Astrocyte of the spinal cord (primary cell): Measurements from ENCODE around the gene DPP10.

Source experiments
- DNase-seq: peaks from one replicate; pipeline ENCODE4 v3.0.0; 2011; ENCODE audit warnings: low read depth, low spot score
- H3K4me3 ChIP-seq: 2 replicates; pipeline ENCODE4 v1.5.1; 2011; ENCODE audit warnings: low read depth, mild to moderate bottlenecking, low read length, moderate library complexity
- in situ Hi-C: cut with HindIII; loops from 2 replicates; pipeline ENCODE4 v1.10.0; 2017; ENCODE audit warnings: low sequenced_read_pairs
- TF ChIP-seq, protein P1 (sequence below): IDR thresholded peaks from 2 replicates; pipeline ENCODE4 v1.5.1; 2012; ENCODE audit warnings: low read depth, mild to moderate bottlenecking, low read length, inconsistent platforms

DPP10 gene

DNA sequence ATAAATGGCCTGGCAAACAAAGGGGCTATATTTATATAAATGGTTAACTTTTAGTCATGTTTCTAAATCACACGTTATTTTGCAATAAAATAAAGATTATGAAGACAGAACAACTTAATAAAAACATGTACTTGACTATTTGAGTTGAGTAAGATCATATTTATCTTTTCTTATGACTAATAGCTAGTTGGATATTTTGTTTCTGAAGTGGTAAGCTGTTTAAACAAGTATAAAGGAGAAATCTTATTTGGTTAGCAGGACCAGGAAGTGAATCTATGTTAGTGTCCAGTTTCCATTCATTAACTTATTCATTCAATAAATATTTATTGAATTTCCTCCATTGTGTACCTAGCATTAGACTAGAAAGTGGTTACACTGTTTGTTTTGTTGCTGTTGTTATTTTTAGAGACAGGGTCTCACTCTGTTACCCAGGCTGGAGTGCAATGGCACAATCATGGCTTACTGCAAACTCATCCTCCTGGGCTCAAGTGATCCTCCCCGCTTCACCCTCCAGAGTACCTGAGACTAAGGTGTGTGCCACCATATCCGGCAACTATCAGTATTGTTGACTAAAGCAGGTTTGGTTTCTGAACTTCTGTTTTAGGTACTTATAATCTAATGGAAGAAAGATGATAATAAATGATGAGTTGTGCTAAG, 312.6 kb downstream of the DPP10 start:
- TF ChIP-seq, protein P1, sequence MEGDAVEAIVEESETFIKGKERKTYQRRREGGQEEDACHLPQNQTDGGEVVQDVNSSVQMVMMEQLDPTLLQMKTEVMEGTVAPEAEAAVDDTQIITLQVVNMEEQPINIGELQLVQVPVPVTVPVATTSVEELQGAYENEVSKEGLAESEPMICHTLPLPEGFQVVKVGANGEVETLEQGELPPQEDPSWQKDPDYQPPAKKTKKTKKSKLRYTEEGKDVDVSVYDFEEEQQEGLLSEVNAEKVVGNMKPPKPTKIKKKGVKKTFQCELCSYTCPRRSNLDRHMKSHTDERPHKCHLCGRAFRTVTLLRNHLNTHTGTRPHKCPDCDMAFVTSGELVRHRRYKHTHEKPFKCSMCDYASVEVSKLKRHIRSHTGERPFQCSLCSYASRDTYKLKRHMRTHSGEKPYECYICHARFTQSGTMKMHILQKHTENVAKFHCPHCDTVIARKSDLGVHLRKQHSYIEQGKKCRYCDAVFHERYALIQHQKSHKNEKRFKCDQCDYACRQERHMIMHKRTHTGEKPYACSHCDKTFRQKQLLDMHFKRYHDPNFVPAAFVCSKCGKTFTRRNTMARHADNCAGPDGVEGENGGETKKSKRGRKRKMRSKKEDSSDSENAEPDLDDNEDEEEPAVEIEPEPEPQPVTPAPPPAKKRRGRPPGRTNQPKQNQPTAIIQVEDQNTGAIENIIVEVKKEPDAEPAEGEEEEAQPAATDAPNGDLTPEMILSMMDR: no peak
- H3K4me3 ChIP-seq: no peak overlapping the region
- DNase-seq: no peak
- in situ Hi-C loops: no loop called here

- H3K4me3 ChIP-seq: no peak overlapping the region
- TF ChIP-seq, protein P1: no peak
- in situ Hi-C loops: no loop called here
- no peak for DNase-seq
These were observed 319.9 kb downstream of the DPP10 start for GRCh38 chr2:114762376-114762775.

DNA sequence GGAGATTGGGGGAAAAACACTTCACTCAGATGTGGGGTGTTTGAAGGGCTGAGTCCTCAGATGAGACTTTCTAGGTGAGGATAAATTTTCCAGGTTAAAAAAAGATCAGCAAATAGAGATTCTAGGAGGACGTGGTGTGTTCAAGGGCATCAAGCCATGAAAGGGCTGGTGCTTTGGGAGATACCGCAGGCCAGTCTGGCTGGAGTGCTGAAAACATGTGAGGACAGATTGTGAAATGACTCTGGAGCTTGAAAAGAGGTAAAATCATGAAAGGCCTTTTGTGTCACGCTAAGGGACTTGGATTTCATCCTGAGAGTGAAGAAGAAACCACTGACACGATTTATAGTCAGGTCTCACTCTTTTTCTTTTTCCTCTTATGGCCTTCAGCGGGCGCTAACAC, 320.5 kb downstream of the DPP10 start:
- in situ Hi-C loops: no loop called here
- TF ChIP-seq, protein P1: no peak
- H3K4me3 ChIP-seq: no peak overlapping the region
- DNase-seq: no peak

GRCh38 chr2:114769110-114769509, 326.7 kb downstream of the DPP10 start:
- in situ Hi-C loops: no loop called here
- DNase-seq: no peak
- H3K4me3 ChIP-seq: no peak overlapping the region
- TF ChIP-seq, protein P1: no peak

DNA sequence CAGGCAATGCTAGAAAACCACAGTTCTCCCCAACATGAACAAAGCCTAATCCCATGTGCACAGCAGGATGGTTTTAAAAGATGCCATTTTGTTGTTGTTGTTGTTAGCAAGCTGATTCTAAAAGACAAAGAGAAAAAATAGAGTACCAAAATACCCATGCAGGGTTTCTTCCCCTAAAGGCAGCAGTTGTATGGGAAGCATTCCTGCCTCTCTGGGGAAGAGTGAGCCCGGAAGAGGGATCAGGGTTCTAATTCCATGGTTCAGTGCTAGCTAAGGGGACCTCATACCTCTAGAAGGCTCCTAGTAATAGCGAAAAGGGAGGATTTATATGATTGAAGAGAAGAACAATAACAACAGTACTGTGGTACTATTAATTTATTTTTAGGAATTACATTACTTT, 327.6 kb downstream of the DPP10 start:
- in situ Hi-C loops: no loop called here

GRCh38 chr2:114784046-114784445, 341.6 kb downstream of the DPP10 start:
- no peak for DNase-seq
- in situ Hi-C loops: no loop called here
- no peak overlapping the region for H3K4me3 ChIP-seq
- TF ChIP-seq, protein P1: no peak

More for the DNA sequence above, 327.6 kb downstream of the DPP10 start:
- TF ChIP-seq, protein P1: no peak
- no peak for DNase-seq
- no peak overlapping the region for H3K4me3 ChIP-seq
